Islet of Langerhans (tissue), 1 donor: Measurements from ENCODE around the gene TSPAN18.

ENCODE experiments used
- FAIRE-seq: peaks from one replicate; lab custom pipeline; 2011; peaks lifted over from hg19 to GRCh38; lab: Jason Lieb, UNC

TSPAN18 gene

DNA sequence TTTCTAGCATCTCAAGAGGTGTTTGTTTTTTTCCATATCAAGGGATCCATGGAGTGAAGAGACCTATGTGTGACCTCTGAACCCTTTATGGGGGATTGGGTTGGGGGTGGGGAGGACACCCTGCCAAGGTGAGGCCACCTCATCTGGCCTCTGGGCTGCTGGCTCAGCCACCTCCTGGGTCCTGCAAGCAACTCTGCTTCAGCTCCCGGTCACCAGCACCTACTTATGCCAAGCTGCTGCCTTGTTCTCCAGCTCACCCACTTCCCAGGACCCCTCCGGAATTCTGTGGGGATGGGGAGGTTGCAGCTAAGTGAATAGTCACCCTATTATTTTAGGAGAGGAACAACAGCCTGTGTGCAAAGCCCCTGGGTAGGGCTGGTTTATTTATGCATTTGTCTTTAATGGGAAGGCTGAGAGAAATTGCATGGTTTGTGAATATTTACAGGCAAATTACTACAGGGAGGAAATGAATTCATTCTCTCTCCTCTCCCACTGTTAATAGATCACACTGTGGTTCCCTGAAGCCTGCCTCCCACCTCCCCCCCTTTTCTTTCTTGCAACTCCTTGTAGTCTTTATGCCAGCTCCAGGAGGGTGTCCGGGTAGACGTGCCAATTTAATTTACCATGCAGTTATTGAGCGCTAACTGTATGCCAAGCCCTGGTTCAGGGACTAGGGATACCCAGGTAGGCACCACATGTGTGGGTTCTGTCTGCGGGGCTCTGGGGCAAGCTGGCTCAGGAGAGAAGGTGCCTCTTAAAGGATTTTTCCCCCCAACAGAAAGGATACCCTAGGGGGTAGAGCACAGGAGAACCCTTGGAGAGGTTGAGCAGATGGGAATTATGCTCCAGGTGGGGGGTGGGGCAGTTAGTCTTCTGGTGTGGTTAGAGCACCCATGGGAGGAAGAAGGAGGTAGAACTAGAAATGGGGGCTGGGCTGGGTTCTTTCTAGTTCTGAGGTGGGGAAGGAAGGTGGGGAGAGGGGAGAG lies 50.7 kb downstream of the TSPAN18 start:
- FAIRE-seq = no peak

DNA sequence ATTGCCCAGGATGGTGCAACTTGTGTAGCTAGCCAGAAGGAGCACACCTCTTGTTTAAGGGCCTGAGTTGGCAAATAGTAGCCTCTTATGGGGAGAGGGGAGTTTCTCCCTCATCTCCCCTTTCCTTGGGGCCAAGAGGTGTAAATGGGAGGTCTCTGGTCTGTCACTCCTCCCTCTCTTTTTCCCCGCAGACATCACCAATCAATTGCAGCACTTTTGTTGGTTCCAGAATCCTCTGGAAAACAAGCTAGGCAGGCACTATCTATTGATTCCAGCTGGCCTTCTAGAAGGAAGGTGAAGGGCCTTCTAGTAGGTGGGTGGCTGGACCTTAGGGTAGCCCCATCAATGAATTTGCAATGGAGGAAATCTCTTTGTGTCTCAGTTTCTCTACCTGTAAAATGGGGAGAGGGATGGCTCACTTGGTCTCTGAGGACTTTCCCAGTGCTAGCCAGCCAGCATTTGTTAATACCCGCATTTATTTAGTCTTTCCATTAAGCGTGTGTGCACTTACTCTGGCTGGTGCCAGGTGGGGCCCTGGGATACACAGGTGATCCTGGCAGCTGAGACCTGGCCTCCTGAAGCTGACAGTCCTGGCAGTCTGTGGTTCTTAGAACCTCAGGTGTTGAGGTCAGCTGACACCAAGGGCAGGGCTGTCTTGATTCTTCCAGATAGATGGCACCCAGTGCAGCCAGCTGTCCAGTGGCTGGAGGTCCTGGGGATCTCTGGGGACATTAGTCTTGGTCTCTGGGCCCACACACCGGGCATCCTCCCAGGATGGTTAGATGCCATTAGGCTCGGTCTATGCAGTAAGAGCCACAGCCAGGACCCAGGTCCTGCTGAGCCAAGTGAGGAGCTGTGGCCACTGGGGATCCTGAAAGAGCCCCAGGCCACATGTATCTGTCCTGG lies 51.7 kb downstream of the TSPAN18 start:
- FAIRE-seq = no peak

DNA sequence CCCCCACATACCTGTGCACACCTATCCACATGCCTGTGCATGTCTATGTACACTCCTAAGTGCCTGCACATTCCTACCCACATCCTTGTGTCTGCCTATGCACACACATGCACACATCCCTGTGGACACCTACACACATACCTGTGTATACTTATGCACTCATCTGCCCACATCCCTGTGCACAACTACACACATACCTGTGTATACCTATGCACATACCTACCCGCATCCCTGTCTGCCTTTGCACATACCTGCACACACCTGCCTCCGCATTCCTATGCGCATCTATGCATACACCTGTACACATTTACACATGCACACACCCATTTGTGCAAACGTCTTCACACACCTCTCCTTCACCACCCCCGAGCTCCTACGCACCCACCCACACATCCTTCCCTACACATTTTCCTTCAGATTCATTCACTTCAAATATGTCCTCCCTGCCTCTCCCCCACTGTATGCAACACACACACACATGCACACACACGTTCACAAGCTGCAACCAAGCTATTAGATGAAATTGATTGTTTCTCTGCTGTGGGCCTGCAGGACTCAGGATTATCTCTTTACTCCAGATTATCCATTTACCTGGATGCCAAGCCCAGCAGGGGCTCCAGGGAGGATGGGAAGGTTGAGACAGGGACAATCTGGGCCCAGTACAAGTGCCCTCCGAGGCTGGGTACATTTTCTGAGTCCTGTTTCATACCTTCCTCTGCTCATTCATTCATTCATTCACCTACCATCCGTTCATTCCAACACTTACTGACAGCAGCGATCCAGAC lies 53.2 kb downstream of the TSPAN18 start:
- no peak for FAIRE-seq

DNA sequence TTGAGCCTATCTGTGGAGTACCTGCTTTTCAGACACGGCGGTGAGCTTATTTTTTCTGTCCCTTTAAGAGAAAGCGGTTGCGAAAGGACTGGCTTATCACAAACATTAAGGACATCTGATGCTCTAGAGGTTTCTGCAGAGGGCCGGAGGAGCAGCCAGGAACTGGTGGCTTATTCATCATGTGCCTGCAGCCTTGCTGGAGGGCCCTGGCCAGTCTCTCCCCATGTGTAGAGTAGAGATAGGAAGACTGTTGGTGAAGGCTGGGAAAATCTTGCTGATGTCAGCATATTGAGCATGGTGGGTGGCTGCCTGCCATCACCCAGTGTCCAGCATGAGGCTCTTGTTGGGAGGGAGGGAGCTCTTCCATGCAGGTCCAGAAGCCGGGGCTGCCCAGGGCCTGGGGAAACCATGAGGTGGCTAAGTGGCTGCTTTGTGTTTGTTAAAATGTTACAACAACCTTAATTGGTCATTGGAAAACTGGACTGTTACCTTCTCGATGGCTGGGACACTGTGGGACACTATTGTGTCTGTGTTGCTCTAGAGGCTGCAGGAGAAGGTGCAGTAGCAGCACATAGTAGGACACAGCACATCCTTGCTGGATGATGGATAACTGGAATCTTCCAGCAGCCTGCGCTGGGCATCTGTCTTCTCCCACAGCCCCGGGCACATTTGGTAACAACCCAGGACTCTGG lies 54.3 kb downstream of the TSPAN18 start:
- FAIRE-seq = no peak

DNA sequence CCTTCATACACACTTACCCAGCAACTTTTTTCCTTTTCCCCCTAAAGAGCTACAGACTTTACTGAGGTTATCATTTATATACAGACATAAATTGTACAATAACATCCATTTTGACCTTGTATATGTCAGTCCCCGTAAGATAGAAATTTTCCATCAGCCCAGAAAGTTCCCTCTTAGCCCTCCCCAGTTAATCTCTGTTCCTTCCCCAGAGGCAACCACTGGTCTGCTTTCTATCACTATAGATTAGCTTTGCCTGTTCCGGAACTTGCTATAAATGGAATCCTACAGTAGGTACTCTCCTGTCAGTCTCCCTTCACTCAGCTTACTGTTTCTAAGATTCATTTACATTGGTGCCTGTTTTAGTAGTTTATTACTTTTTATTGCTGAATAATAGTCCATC lies 54.9 kb downstream of the TSPAN18 start:
- no peak for FAIRE-seq

DNA sequence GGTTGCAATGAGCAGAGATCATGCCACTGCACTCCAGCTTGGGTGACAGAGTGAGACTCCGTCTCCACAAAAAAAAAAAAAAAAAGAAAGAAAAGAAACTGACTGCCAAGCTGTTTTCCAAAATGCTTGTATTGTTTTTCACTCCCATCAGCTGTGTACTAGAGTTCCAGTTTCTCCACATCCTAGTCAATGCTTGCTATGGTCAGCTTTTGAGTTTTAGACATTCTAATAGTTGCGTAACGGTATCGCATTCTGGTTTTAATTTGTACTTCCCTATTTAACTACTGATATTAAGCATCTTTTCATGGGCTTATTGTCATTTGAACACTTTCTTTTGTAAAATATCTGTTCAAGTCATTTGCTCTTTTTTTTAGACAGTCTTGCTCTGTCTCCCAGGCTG lies 55.7 kb downstream of the TSPAN18 start:
- FAIRE-seq = no peak

DNA sequence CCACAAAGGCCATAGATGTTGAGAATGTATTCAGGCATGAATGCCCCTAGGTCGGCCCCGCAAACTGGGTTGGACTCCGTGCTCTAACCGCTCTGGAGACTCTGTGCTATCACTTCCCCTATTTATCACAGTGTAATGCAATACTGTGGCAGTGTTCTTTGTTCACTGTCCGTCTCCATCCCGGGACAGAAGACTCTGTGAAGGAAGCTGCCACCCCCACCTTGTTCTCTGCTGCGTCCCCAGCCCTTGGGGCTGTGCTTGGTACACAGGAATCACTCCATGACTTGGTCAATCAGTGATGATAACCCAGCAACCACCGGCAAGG lies 57.6 kb downstream of the TSPAN18 start:
- no peak for FAIRE-seq

DNA sequence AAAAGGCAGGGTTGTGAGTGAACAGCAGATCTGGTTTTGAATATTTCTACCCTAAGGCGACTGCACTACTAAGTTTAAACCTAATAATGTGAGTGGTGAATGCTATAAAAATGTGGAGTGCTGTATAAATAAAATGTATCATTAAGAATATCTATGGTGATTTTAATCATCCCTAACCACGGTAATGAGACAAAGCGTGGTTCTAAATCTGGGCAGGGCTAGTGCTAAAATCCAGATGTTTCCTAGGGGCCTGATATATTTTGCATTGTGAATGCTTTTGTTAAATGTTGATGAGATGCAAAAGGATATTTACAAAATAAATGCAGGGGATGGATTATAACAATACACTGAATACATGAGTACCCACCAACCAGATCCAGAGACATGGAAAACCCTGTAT lies 58.1 kb downstream of the TSPAN18 start:
- FAIRE-seq = no peak

DNA sequence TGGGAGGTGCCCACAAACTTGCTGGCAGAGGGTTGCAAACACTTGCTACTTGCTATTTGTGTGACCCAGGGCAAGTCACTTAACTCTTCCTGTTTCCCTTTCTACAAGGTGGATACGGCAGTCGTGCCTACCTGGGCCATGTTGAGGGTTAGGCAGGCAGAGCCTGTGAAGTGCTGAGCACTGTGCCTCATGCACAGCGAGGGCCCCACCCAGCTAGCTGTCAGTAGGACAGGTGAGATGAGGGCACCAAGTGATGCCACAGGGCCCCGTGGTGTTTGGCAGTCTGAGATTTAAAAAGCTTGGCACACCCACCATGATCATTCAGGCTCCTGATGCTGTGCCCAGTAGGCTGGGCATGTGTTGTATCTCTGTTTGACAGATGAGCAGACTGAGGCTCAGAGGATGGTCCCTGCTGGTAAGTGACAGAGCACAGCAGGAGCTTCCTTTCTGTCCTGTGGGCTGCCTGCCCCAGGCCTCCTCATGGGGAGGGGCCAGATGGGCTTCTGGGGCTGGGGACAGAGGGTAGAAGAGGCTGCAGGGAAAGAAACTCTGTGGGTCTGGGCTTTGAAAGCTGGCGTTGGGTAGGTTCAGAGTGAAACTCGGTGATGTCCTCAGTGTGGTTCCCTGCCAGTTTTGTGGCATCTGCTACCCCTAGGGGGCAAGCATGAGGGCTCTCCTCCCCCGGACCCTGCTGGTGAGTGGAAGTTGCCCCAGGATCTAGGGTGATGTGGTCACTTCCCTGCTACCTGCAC lies 59.3 kb downstream of the TSPAN18 start:
- no peak for FAIRE-seq

DNA sequence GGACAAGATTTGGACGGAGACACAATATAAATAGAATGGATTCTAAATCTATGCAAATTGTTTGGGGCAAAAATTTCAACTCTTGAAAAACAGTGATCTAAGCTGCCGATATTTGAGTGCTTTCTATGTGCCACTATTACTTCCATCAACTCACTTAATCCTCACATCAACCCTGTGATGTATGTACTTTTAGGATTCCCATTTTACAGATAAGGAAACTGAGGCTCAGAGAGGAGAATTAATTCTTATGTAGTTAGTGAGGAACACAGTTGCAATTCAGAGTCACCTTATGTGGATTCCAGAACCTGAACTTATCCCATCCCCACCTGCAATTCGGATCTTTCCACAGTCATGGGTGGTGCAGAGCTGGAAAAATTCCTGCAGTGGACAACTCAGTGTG lies 60.3 kb downstream of the TSPAN18 start:
- FAIRE-seq = no peak

DNA sequence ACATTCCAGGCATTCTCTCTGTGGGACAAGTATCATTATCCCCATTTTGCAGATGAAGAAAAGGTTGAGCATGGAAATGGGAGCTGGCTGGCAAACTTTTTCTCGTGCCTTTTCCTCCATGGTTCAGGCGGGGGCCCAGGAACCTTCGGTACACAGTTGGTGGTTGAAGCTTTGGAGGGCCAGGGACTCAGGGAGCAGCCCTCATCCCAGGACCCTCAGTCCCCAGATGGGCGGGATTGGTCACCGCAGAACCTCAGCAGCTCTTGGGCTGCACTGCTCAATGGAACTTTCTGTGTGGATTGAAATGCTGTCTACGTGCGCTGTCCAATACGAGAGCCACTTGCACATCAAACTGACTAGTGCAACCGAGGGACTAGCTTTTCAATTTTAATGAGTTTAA lies 61.2 kb downstream of the TSPAN18 start:
- FAIRE-seq = no peak

DNA sequence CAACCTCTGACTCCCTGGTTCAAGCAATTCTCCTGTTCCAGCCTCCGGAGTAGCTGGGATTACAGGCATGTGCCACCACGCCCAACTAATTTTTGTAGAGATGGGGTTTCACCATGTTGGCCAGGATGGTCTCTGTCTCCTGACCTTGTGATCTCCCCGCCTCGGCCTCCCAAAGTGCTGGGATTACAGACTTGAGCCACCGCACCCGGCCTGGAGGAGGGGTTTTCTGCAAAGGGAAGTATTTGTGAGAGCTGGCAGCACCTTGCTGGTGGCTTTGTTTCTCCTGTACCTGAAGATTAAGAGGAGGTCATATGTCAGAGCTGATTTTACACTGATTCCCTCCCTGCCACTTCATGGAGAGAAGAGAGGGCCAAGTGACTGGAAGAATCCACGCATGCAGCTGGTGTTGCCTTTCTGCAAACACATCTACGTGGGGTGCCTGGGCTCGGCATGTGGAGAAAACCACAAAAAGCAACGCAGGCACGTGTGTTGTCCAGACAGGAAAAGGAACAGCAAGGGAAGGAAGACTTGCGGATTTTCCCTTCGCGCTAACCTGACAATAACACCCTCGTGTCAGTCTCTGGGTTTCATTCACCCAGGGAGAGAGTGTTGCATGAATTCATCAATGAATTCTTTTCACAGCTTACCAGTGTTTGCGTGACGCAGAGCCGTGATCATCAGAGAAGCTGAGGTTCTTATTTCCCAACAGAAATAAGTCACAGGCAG lies 61.9 kb downstream of the TSPAN18 start:
- no peak for FAIRE-seq

DNA sequence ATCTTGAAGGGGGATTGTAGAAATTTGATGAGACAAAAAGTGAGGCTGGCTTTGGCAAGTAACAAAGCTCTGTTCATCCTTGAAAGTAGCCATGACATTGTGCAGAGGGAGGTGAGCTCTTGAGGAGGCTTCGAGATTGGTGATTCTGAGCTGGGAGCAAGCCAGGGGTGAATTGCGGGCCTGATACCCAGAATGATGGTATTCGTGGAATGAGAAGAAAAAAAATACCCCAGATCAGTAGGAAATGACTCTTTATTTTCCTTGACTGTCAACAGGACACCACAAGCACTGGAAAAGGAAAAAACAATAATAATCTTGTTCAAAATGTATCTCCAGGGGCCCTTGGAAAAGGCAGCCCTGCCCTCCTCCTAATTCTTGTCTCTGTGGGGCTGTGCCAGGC lies 62.7 kb downstream of the TSPAN18 start:
- no peak for FAIRE-seq

DNA sequence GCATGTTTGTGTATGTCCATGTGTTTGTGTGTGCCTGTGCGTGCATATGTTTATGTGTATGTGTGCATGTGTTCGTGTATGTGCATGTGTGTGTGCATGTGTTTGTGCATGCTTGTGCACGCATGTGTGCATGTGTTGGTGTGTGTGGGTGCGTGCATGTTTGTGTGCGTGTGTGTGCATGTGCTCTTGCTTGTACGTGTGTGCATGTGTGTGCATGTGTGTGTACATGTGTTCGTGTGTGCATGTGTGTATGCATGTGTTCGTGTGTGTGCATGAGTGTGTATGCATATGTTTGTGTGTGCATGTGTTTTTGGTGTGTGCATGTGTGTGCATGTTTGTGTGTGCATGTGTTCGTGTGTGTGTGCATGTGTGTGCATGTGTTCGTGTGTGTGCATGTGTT lies 63.4 kb downstream of the TSPAN18 start:
- FAIRE-seq = no peak

DNA sequence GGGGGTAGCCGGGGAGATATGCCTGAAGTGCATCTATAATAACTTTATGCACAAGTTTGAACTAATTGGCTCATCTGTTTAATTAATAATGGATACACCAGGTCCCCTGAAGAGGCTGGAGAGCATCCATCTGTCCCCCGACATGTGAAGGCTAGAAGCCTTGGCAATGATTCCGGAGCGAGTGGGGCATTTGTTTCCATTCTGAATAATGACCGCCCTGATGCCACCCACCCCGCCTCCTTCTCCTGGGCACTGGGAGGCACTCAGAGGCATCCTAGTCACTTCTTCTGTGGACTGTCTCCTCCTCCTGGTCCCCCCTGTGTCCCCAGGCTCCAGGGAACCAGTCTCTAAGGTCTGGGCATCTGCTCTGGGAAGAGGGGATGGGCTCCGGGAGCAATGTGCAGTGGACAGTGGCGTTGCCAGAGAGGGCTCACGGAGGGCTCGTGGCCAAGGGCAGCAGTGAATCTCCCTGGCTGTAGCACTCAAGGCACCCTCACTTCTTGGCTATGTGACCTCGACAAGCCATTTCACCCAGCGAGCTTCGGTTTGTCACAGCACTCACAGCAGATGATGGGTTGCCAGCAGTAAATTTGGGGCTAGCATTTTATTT lies 64.7 kb downstream of the TSPAN18 start:
- FAIRE-seq = no peak

DNA sequence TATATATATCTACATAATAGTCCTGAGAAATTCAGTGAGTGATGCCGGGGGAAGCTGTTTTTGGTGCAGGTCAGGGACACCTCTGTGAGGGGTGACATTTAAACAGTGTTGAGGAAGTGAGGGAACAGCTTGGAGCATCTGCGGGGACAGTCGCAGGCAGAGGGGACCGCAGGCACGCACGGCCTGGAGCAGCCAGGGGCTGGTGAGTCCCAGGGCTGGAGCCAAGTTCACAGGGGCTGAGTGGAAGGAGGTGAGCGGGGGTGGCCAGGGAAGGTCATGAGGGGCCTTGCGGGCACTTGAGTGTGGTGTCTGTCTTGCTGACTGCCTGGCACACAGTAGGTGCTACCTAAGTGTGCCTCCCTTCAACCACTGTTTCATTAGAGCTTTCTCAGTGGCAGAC lies 65.4 kb downstream of the TSPAN18 start:
- no peak for FAIRE-seq

DNA sequence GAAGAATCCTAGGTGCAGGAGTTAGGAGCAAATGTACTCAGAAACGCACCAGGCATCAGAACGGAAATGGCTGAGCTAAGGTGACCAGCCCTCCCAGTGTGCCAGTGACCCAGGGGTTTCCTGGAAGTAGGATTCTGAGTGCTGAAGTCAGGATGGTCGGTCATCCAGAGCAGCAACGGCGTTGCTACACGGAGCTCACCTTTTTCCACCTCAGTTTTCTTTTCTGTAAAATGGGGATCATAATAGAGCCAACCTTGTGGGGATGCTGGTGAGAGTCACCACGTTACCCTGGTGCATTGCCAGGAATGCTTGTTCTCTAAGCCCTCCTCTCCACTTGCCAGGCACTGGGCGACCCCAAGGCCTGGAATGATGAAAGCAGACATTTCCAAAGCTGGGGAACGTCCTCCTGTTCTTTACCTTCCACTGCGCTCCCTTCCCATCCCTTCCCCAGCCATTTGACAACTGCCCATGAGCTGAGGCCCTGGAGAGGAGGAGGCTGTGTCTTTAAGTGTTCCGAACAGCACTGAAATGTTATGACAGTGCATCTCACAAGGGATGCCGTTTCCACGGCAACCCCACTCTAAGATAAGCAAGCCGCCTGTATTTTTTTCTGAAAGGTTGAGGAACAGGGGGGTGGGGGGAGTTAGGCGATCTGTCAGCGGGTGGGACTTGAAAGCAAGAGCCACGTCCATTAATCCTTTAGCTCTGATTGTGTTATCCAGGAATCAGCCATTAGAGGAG lies 66.8 kb downstream of the TSPAN18 start:
- no peak for FAIRE-seq

DNA sequence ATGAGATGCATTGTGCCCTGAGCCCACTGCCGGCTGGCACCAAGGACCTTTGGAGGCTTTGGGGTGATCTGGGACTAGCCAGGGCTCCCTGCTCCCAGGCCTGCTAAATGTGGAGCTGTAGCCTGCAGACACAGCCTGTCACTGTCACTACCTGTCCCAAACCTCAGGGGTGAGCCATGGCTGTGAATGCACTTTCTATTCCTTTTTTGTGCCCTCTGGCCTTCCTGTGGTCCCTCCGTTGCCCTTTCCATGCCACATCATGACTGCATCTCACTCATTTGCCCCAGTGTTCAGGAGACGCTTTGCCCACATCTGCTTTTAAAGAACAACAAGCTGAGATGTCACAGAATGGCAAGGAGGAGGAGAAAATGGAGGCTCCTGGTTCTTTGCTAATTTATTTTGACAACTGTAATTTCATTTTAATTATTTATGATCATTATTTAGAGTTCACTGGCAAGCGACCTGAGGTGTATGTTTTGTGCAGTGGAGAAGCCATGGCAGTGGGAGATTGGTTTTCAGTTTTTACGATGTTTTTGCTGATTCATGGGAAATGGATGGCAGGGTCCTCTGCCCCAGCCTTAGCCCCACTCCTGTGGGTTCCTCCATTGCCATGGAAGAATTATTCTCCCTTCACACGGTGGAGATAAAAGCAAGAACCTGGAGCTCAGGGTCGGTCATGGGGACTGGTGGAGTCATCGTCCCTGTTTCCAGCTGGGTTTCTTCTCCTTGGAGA lies 69.2 kb downstream of the TSPAN18 start:
- FAIRE-seq = no peak

DNA sequence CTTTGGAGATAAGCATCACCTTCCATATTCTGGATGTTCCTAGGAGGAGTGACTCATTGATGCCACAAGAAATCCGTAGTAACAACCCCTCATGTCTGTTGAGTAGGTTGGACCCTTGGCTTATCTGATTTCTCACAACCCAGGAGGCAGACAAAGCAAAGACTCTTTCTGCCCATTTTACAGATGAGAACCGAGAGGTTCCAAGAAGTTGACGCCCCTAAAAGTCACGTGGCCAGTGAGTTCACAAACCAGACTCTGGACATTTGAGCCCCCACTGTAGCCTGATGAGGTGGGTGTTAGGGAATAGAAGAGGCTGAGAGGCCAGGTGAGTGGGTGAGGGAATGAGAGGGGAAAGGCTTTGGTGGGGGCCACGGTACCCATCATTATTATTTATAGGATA lies 70.3 kb downstream of the TSPAN18 start:
- FAIRE-seq = no peak
